ENCODE measurements around the gene SLC28A1.

DNA sequence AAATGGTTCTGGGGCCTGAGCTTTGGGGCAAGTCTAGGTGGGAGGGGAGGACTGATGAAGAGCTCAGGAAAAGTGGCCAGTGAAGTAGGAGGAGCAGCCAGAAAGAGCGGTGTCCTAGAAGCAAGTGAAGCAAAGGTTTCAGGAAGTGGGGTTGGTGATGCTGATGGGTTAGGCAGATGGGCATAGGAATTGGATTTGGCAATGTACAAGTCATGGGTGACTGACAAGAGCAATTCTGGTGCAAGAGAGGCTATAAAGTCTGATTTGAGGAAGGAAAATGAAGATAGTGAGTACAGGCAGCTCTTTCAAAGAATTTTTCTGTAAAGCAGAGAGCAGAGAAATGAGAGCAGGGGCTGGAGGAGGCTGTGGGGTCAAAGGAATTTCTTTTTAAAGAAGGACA, 47.6 kb upstream of the SLC28A1 start:
- TF ChIP-seq POLR2A (IDR thresholded peaks at IDR 0.05; ENCODE audit: low read length) (no peak), GATA1 (IDR thresholded peaks at IDR 0.05; ENCODE audit: low read depth, low read length) (no peak)

Measured in erythroblast (primary cell).